NCI-H345 (cell line): ENCODE results near the gene DPYD.
A peak's percentile ranks its signal among the peaks of the same experiment; 100 is the strongest.

Experiments
- DNase-seq: peaks from one replicate; lab custom pipeline; 2025; lab: John Stamatoyannopoulos, UW

Gene DPYD

DNA sequence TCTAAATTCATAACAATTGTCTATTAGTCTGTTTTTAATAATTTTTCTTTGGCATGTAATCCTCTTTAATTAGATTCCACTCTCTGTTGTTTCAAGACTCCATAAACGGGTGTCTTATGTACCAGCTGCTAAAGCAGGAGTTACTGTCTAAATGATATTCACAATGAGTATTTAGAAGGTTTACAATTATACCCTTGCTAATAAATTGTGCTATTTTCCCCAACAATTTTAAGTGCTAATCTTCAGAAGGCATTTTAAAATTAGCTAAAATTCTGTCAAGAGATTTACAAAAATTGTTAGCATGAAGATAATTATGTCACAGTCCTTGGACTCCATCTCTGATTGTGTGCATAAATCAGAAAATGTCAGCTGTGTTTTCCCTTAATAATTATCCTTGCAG, 83.7 kb downstream of the DPYD start:
- no peak for DNase-seq

GRCh38 chr1:97834899-97835298, 85.9 kb downstream of the DPYD start:
- DNase-seq: no peak

DNA sequence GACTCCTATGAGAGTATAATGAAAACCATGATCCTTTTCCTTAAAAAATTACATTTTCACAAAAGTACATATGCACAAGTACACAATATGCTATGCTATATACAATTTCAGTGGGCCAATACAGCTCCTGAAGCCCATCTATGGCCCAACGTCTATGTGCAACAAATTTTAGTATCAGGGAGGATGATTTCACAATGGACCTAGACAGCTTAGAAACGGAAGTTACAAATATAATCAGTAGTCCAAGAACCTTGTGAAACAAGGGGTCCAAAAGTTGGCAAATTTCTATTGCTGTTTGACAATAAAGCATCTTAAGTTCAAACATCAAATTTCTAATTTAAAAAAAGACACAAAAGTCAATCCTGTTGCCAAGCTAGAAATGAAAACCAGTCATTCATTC, 87.0 kb downstream of the DPYD start:
- no peak for DNase-seq

DNA sequence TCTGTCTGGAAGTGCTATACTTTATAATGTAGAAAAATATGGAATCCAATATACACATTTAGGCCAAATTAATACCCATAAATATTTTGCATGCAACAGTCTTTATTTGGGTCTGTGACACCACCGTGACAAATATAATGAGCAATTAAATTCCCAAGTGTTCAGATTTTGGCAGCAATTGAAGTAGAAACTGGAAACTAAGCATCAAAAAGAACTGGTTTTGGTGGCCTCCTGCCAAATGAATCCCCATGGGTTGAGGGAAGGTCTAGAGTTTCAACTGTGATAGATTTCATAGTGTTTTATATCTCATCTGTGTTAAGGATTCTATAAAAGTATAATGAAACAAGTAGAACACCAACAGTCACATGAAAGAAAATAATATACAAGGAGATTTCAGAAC, 88.4 kb downstream of the DPYD start:
- peak; percentile 67 for DNase-seq

DNA sequence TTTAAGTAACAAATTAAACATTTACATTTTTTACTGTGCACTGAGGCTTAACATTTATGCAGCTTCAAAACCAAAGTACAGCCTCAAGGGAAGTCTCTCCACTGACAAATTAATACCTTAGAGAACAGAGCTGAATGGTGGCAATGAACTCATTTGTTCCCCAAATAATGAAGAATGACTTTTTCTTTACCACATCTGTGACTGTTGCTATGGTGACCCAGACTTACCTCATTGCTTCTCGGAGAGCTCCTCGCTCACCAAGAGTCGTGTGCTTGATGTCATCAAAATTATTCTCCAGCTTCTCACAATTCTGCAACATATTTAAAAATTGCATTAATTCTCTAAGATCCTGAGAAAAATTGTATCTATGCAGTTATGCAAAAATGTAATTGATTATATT, 92.9 kb downstream of the DPYD start:
- no peak for DNase-seq

- DNase-seq: no peak
Measured at GRCh38 chr1:97826820-97827219, 94.0 kb downstream of the DPYD start.

DNA sequence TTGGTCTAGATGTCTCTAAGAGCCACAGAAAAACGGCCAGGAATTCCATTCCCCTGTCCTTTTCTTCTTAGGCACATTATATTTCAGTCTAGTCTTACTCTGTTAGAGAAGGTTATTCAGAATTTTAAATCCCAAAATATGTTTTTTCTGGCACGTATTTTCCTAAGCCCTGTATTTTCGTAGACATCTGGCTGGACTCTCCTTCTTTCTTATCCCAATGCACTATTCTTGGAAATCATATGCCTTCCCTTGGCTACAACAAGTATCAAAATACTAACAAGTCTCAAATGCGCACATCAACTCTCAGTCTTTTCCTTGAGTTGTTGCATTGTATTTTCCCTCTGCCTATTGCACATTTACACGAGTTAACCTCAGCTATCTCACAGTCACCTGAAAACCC, 96.2 kb downstream of the DPYD start:
- DNase-seq: no peak

DNA sequence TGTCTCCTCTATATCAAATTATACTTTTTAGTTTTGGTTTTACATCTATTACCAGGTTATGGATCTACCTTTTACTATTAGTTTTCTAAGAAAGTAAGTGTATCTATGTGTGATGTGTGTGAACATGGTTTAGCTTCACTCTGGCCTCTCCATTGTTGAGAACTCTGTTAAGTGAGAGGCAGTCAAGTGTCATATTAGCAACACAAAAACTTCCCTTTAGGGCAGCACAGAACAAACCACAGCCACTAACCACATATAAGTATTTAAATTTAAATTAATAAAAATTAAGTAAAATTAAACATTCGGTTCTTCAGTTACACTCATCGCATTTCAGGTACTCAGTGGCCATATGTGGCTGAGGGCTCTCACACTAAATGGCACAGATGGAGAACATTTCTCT, 96.6 kb downstream of the DPYD start:
- no peak for DNase-seq

- DNase-seq: peak; percentile 16
Measured at GRCh38 chr1:97820470-97821188, 100.2 kb downstream of the DPYD start.

DNA sequence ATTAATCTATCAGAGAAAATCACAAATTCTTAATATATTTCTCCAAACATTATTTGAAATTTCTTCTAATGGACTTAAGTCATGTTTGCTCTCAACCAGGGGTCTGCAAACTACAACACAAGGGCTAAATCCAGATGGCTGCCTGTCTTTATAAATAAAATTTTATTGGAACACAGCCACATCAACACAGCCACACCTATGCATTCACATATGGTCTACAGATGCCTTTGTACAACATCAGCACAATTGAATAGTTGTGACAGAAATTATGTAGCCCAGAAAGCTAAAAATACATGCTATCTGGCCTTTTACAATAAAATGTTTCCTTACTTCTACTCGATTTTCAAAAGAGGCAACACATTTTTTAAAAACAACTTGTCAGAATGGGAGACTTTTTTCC, 103.9 kb downstream of the DPYD start:
- no peak for DNase-seq

- DNase-seq: no peak
Measured at GRCh38 chr1:97814804-97815203, 106.0 kb downstream of the DPYD start.

DNA sequence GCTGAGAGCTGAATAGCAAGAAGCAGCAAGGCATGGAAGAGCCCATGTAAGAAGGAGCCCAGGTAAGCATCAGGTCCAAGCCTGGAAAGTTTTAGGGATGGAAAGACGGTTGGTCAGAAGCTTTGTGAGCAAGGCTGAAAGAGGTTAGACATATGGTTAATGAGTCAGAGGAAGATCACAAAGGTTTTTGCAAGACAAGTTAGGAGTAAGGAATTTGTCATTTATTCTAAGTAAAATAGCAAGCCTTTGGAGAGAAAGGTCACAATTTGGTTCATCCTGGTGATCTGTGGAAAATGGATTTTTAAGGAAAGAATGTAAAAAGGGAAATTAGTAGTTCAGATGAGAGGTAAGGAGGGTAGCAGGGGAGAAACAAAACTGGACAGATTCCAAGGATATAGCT, 106.7 kb downstream of the DPYD start:
- DNase-seq: no peak

GRCh38 chr1:97812076-97812475, 108.8 kb downstream of the DPYD start:
- DNase-seq: no peak

- no peak for DNase-seq
Measured at GRCh38 chr1:97806996-97807520, 113.8 kb downstream of the DPYD start.

DNA sequence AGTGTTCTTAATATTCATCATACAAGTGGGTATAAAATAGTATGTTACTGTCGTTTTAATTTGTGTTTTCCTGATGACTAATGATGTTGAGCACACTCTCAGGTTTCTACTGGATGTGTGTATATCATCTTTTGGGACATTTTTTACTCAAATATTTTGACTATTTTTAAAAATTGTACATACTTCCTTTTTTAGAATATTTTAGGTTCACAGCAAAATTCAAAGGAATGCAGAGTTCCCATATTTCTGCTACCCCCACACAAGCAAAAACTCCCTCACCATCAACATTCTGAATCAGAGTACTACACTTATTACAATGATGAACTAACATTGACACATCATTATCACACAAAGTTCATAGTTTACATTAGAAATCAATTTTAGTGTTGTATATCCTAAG, 114.5 kb downstream of the DPYD start:
- no peak for DNase-seq

DNA sequence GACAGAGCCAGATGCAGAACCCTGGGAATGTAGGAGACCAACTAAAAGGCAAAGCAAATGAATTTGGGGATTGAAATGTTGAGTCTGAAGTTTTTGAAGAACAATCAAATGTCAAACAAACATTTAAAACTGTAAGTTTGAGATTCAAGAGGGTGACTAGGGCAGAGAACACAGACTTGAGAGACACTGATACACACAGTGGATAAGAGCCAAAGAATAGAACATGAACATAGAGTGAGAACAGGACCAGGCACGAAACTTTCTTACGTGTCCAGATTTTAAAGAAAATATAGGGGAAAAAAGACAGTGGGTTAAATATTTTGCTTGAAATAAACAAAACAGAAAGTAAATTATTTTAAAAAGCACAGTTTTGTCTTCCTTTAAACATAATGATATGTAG, 115.7 kb downstream of the DPYD start:
- no peak for DNase-seq

DNA sequence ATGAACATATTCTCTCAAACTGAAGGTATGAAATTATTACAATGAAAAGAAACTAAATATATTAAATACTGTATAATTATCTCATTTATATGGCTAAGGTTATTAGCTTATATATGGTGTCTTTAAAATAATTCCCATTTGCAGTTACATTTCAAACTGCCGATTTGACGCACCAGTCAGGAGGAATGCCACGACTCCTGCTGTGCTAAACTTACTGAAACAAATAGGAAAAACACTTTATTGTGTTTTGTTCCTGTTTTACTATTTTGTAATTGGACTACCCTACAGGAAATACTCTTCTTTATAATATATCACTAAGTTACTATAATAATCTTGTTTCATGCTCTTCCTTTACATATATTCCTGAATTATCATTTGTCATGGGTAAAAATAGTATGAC, 117.8 kb downstream of the DPYD start:
- no peak for DNase-seq

GRCh38 chr1:97802011-97802410, 118.8 kb downstream of the DPYD start:
- no peak for DNase-seq

GRCh38 chr1:97797403-97798183, 123.2 kb downstream of the DPYD start:
- DNase-seq: no peak

- peak; percentile 1 for DNase-seq
Measured at GRCh38 chr1:97796711-97797110, 124.1 kb downstream of the DPYD start.

DNA sequence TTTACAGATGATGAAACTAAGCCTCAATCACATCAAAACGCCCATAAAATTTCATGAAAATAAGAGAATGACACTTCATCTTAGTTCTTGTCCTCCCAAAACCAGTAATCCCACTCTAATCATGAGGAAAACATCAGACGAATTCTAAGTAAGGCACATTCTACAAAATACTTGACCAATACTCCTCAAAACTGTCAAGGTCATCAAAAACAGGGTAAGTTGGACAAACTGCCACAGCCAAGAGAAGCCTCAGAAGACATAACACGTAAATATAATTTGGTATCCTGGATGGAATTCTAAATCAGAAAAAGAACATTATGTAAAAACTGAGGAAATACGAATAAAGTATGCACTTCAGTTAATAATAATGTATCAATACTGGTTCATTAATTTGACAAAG, 128.2 kb downstream of the DPYD start:
- DNase-seq: no peak

GRCh38 chr1:97791251-97791650, 129.6 kb downstream of the DPYD start:
- no peak for DNase-seq

GRCh38 chr1:97787231-97787630, 133.6 kb downstream of the DPYD start:
- DNase-seq: no peak

GRCh38 chr1:97784661-97785060, 136.2 kb downstream of the DPYD start:
- no peak for DNase-seq
